HepG2 (cell line): ENCODE measurements around the gene PDK2. TPM values are rescaled to one million over a fixed set of nuclear protein-coding genes. Genes with fewer than 3 reads are reported as not detected.

Experiments
- AFF4 ChIP-seq: sonication (generic); formaldehyde crosslinking; IDR thresholded peaks from 2 replicates; pipeline ENCODE4 v1.4.0; 2020; ENCODE audit warnings: missing genetic modification reagents
- KDM1A ChIP-seq: IDR thresholded peaks from 2 replicates; pipeline ENCODE4 v1.6.1; 2016; ENCODE audit warnings: missing compliant biosample characterization
- KDM2A ChIP-seq: sonication (generic); formaldehyde crosslinking; IDR thresholded peaks from 2 replicates; pipeline ENCODE4 v1.4.0; 2020; ENCODE audit warnings: low read depth, missing genetic modification reagents, borderline replicate concordance
- LRRFIP1 ChIP-seq: sonication (generic); formaldehyde crosslinking; conservative IDR thresholded peaks from 2 replicates; pipeline ENCODE4 v1.4.0; 2020; ENCODE audit warnings: missing genetic modification reagents
- NFKBIZ ChIP-seq: IDR thresholded peaks from 2 replicates; pipeline ENCODE4 v1.6.1; 2018; ENCODE audit warnings: missing genetic modification reagents, missing compliant biosample characterization
- NPAS2 ChIP-seq: sonication (generic); formaldehyde crosslinking; IDR thresholded peaks from 2 replicates; pipeline ENCODE4 v1.8.0; 2022; ENCODE audit warnings: mild to moderate bottlenecking, missing genetic modification reagents, borderline replicate concordance
- PLSCR1 ChIP-seq: sonication (generic); formaldehyde crosslinking; IDR thresholded peaks from 2 replicates; pipeline ENCODE4 v1.5.0; 2020; ENCODE audit warnings: missing genetic modification reagents, mild to moderate bottlenecking, borderline replicate concordance
- POLR2AphosphoS2 ChIP-seq: IDR thresholded peaks from 2 replicates; pipeline ENCODE4 v1.6.1; 2011; ENCODE audit warnings: low read depth, low read length, improper control_type of control experiment
- REST ChIP-seq, 2 experiments: IDR thresholded peaks; 2 replicates each; pipeline ENCODE4 v1.6.1; 2011 to 2012; ENCODE audit warnings: low read length in 2 of 2, borderline replicate concordance in 1 of 2, low read depth in 1 of 2, mild to moderate bottlenecking in 1 of 2, moderate library complexity in 1 of 2
- SYNCRIP ChIP-seq: fragments of 200-400 bp; formaldehyde crosslinking; IDR thresholded peaks from 2 replicates; pipeline ENCODE4 v1.6.1; 2018; ENCODE audit warnings: mild to moderate bottlenecking, low read depth, low read length; ENCODE audit not compliant: insufficient read depth
- ZBTB7B ChIP-seq: sonication (generic); formaldehyde crosslinking; IDR thresholded peaks from 2 replicates; pipeline ENCODE4 v1.4.0; 2020; ENCODE audit warnings: missing genetic modification reagents
- ZNF503 ChIP-seq: sonication (generic); formaldehyde crosslinking; IDR thresholded peaks from 2 replicates; pipeline ENCODE4 v1.4.0; 2020; ENCODE audit warnings: missing genetic modification reagents
- ZNF530 ChIP-seq: sonication (generic); formaldehyde crosslinking; IDR thresholded peaks from 2 replicates; pipeline ENCODE4 v1.5.0; 2020; ENCODE audit warnings: low read depth, mild to moderate bottlenecking, missing genetic modification reagents
- ZNF570 ChIP-seq: sonication (generic); formaldehyde crosslinking; IDR thresholded peaks from 2 replicates; pipeline ENCODE4 v1.4.0; 2020; ENCODE audit warnings: mild to moderate bottlenecking, missing genetic modification reagents, borderline replicate concordance
- ZNF766 ChIP-seq: sonication (generic); formaldehyde crosslinking; IDR thresholded peaks from 2 replicates; pipeline ENCODE4 v1.5.0; 2020; ENCODE audit warnings: missing genetic modification reagents, borderline replicate concordance
- polyA plus RNA-seq, 8 experiments: library from polyadenylated mRNA; depleted of rRNA in 3 of 8; stranded (reverse) in 7 of 8; unstranded in 1 of 8; fragments of >200 nt; fragmentation: Illumina TruSeq in 4 of 8; extraction: Trizol in 4 of 8; gene quantifications; 2 replicates each; pipeline versions ENCODE4 v1.2.1 to v1.2.3, GENCODE V29; 2011 to 2016; ENCODE audit warnings: low read depth in 4 of 8, missing spikeins in 1 of 8, mixed read lengths in 1 of 8; ENCODE audit not compliant: insufficient read depth in 1 of 8
- total RNA-seq, 5 experiments: library from RNA; depleted of rRNA; stranded (reverse); fragments of >200 nt; fragmentation: Illumina TruSeq; extraction: Trizol; gene quantifications; 2 replicates each; pipeline ENCODE4 v1.2.3, GENCODE V29; 2016; ENCODE audit warnings: low read depth in 1 of 5

Gene PDK2
- total and polyA plus RNA-seq, 2 of the 13 experiments (the other 11 are each of a cell fraction or from before 2014, with no cell fraction given), result 18.5 to 59.7 TPM

GRCh38 chr17:50087246-50087911, 7.8 kb upstream of the PDK2 start (continued):
- TF ChIP-seq ZNF503, result no peak
- no peak for TF ChIP-seq LRRFIP1
- TF ChIP-seq NFKBIZ (CRISPR knock-in tag), result no peak
- 0 out of 2 replicates have a peak, but pooled peaks have one; percentile 27 for TF ChIP-seq ZBTB7B
- TF ChIP-seq ZNF766 (CRISPR knock-in tag), result no peak
- peak; percentile 58; the same call in 1 of the 2 replicates for TF ChIP-seq KDM2A (CRISPR knock-in tag)
- no peak for TF ChIP-seq REST (IDR thresholded peaks at IDR 0.05; ENCODE audit: borderline replicate concordance in 1 of 2, low read depth in 1 of 2, low read length in 2 of 2)
- no peak for TF ChIP-seq SYNCRIP
- no peak for TF ChIP-seq PLSCR1 (CRISPR knock-in tag)
- TF ChIP-seq POLR2AphosphoS2, result no peak
- TF ChIP-seq KDM1A (CRISPR knock-in tag), result no peak
- no peak for TF ChIP-seq ZNF570 (CRISPR knock-in tag)
- no peak for TF ChIP-seq ZNF530 (CRISPR knock-in tag)
- TF ChIP-seq NPAS2, result no peak
- TF ChIP-seq AFF4 (CRISPR knock-in tag), result no peak
